Activated naive CD4-positive, alpha-beta T cell treated with Interleukin-2 at 50 U/mL for 16 hours (primary cell): ENCODE data around the gene DNASE2.

ENCODE experiments used
- DNase-seq: peaks from one replicate; pipeline ENCODE4 v3.0.0-alpha.2; 2020

Gene DNASE2

GRCh38 chr19:12885749-12886650 lies 4.8 kb upstream of the DNASE2 start:
- DNase-seq: no peak

- DNase-seq: peak; percentile 91
Measured at GRCh38 chr19:12884926-12885748, 3.9 kb upstream of the DNASE2 start.

GRCh38 chr19:12884627-12884925 lies 3.3 kb upstream of the DNASE2 start:
- no peak for DNase-seq

GRCh38 chr19:12884202-12884601 lies 3.0 kb upstream of the DNASE2 start:
- DNase-seq: no peak

GRCh38 chr19:12882589-12882988 lies 1.3 kb upstream of the DNASE2 start:
- DNase-seq: no peak

GRCh38 chr19:12880551-12881171 lies 588 bp downstream of the DNASE2 start:
- peak; percentile 10 for DNase-seq

- no peak for DNase-seq
Measured at GRCh38 chr19:12875086-12875485, 6.2 kb downstream of the DNASE2 start.

GRCh38 chr19:12873891-12874745 lies 7.1 kb downstream of the DNASE2 start:
- no peak for DNase-seq

GRCh38 chr19:12872941-12873890 lies 8.0 kb downstream of the DNASE2 start:
- DNase-seq: peak; percentile 58

GRCh38 chr19:12872255-12872654 lies 9.0 kb downstream of the DNASE2 start:
- no peak for DNase-seq

- DNase-seq: no peak
Measured at GRCh38 chr19:12871681-12872080, 9.6 kb downstream of the DNASE2 start.

- no peak for DNase-seq
Measured at GRCh38 chr19:12868540-12869112, 12.6 kb downstream of the DNASE2 start.

GRCh38 chr19:12867120-12868099 lies 13.8 kb downstream of the DNASE2 start:
- DNase-seq: peak; percentile 54

- DNase-seq: no peak
Measured at GRCh38 chr19:12866416-12867119, 14.7 kb downstream of the DNASE2 start.

- no peak for DNase-seq
Measured at GRCh38 chr19:12865746-12866415, 15.4 kb downstream of the DNASE2 start.

GRCh38 chr19:12864721-12865715 lies 16.2 kb downstream of the DNASE2 start:
- no peak for DNase-seq

GRCh38 chr19:12864143-12864542 lies 17.1 kb downstream of the DNASE2 start:
- no peak for DNase-seq
